Activated CD8-positive, alpha-beta memory T cell treated with anti-CD3 and anti-CD28 coated beads, Interleukin-2, amount 10 ng/mL, durations not matched to agents 7 days and 5 days (primary cell): Measurements from ENCODE around the gene CRISPLD2. TPM values are rescaled to one million over a fixed set of nuclear protein-coding genes. Genes with fewer than 3 reads are reported as not detected.

Experiments used
- ATAC-seq: fragments of 150-1000 bp; cut with Tn5 transposase; one replicate; pipeline ENCODE4 v1.10.0; 2021; ENCODE audit warnings: moderate library complexity
- CTCF ChIA-PET: fragments of 350-600 bp; sonication (Branson Sonifier 250); formaldehyde crosslinking; loops from one replicate; lab custom pipeline; 2021; ENCODE audit warnings: antibody characterized with exemption; lab: Charles Lee
- DNase-seq: peaks from one replicate; pipeline ENCODE4 v3.0.0-alpha.2; 2020
- H3K27ac Mint-ChIP-seq: one replicate; pipeline ENCODE4 v1.8.0; 2021; ENCODE audit warnings: mild to moderate bottlenecking, mixed read lengths
- H3K27me3 Mint-ChIP-seq: one replicate; pipeline ENCODE4 v1.8.0; 2021; ENCODE audit warnings: mixed read lengths
- H3K36me3 Mint-ChIP-seq: one replicate; pipeline ENCODE4 v1.8.0; 2021; ENCODE audit warnings: mild to moderate bottlenecking, mixed read lengths
- H3K4me1 Mint-ChIP-seq: one replicate; pipeline ENCODE4 v1.8.0; 2021; ENCODE audit warnings: mixed read lengths
- H3K4me3 Mint-ChIP-seq: one replicate; pipeline ENCODE4 v1.8.0; 2021; ENCODE audit warnings: mild to moderate bottlenecking, moderate library complexity, mixed read lengths
- H3K9me3 Mint-ChIP-seq: one replicate; pipeline ENCODE4 v1.8.0; 2022; ENCODE audit warnings: low read depth, mixed read lengths
- total RNA-seq, 2 experiments: library from RNA; stranded (reverse); gene quantifications; one replicate each; pipeline ENCODE4 v1.2.3, GENCODE V29; 2021

The CRISPLD2 gene
- total RNA-seq, 2 experiments from 2014 or later, result not detected

GRCh38 chr16:84820771-84821170, 986 bp downstream of the CRISPLD2 start:
- H3K9me3 Mint-ChIP-seq, result no peaks in the 10 kb centered on the region
- no peaks in the 10 kb centered on the region for H3K36me3 Mint-ChIP-seq
- H3K4me1 Mint-ChIP-seq, result peaks cover 7% of the 10 kb centered on the region
- no peak overlapping the region for H3K27ac Mint-ChIP-seq
- peaks cover 58% of the 10 kb centered on the region for H3K27me3 Mint-ChIP-seq
- DNase-seq, result no peak
- CTCF ChIA-PET, result interaction anchor here (0.6 kb wide), 1 partner anchor 56 kb away, joined by 3 read pairs; no protein-coding TSS in a partner anchor
- ATAC-seq, result no peak
- H3K4me3 Mint-ChIP-seq, result no peak overlapping the region

GRCh38 chr16:84821179-84821578, 1.4 kb downstream of the CRISPLD2 start:
- Mint-ChIP-seq H3K27me3 (peaks cover 58% of the 10 kb centered on the region), H3K4me1 (peaks cover 7% of the 10 kb centered on the region), H3K4me3 (no peak overlapping the region), H3K27ac (no peak overlapping the region), H3K36me3 (no peaks in the 10 kb centered on the region), H3K9me3 (no peaks in the 10 kb centered on the region)
- ATAC-seq (no peak), DNase-seq (no peak)
- CTCF ChIA-PET, result no interaction called here

GRCh38 chr16:84821728-84822689, 2.2 kb downstream of the CRISPLD2 start:
- Mint-ChIP-seq H3K36me3 (no peaks in the 10 kb centered on the region), H3K27me3 (peaks cover 54% of the 10 kb centered on the region), H3K27ac (no peak overlapping the region), H3K4me3 (no peak overlapping the region), H3K9me3 (no peaks in the 10 kb centered on the region), H3K4me1 (peaks cover 7% of the 10 kb centered on the region)
- CTCF ChIA-PET, result no interaction called here
- no peak for DNase-seq
- ATAC-seq, result no peak

GRCh38 chr16:84822990-84823389, 3.2 kb downstream of the CRISPLD2 start:
- Mint-ChIP-seq H3K4me1 (peaks cover 7% of the 10 kb centered on the region), H3K27me3 (peaks cover 49% of the 10 kb centered on the region), H3K36me3 (no peaks in the 10 kb centered on the region), H3K27ac (no peak overlapping the region), H3K9me3 (no peaks in the 10 kb centered on the region), H3K4me3 (no peak overlapping the region)
- CTCF ChIA-PET, result no interaction called here
- ATAC-seq, result no peak
- no peak for DNase-seq

- no peak for DNase-seq
- H3K4me3 Mint-ChIP-seq, result no peak overlapping the region
- peaks cover 7% of the 10 kb centered on the region for H3K4me1 Mint-ChIP-seq
- no peak overlapping the region for H3K27ac Mint-ChIP-seq
- no peak for ATAC-seq
- no peaks in the 10 kb centered on the region for H3K36me3 Mint-ChIP-seq
- CTCF ChIA-PET, result no interaction called here
- H3K9me3 Mint-ChIP-seq, result no peaks in the 10 kb centered on the region
- H3K27me3 Mint-ChIP-seq, result peaks cover 48% of the 10 kb centered on the region
Observed at GRCh38 chr16:84823484-84823883, 3.7 kb downstream of the CRISPLD2 start.

GRCh38 chr16:84823926-84824325, 4.1 kb downstream of the CRISPLD2 start:
- ATAC-seq (no peak), DNase-seq (no peak)
- H3K27me3 Mint-ChIP-seq, result peaks cover 45% of the 10 kb centered on the region
- H3K27ac Mint-ChIP-seq, result no peak overlapping the region
- H3K36me3 Mint-ChIP-seq, result no peaks in the 10 kb centered on the region
- H3K4me3 Mint-ChIP-seq, result no peak overlapping the region
- CTCF ChIA-PET, result no interaction called here
- peaks cover 7% of the 10 kb centered on the region for H3K4me1 Mint-ChIP-seq
- no peaks in the 10 kb centered on the region for H3K9me3 Mint-ChIP-seq

- H3K36me3 Mint-ChIP-seq, result no peaks in the 10 kb centered on the region
- H3K4me1 Mint-ChIP-seq, result no peaks in the 10 kb centered on the region
- H3K27ac Mint-ChIP-seq, result no peak overlapping the region
- H3K9me3 Mint-ChIP-seq, result no peaks in the 10 kb centered on the region
- peaks cover 36% of the 10 kb centered on the region for H3K27me3 Mint-ChIP-seq
- DNase-seq, result no peak
- no peak for ATAC-seq
- no peak overlapping the region for H3K4me3 Mint-ChIP-seq
- CTCF ChIA-PET, result interaction anchor here (1.4 kb wide), 1 partner anchor 145 kb away, joined by 4 read pairs; no protein-coding TSS in a partner anchor
Observed at GRCh38 chr16:84825896-84826557, 6.2 kb downstream of the CRISPLD2 start.

GRCh38 chr16:84826558-84826941, 6.8 kb downstream of the CRISPLD2 start:
- ATAC-seq (no peak), DNase-seq (no peak)
- Mint-ChIP-seq H3K9me3 (no peaks in the 10 kb centered on the region), H3K36me3 (no peaks in the 10 kb centered on the region), H3K27ac (no peak overlapping the region), H3K27me3 (peaks cover 32% of the 10 kb centered on the region), H3K4me3 (no peak overlapping the region), H3K4me1 (no peaks in the 10 kb centered on the region)
- CTCF ChIA-PET, result no interaction called here

- no peak overlapping the region for H3K4me3 Mint-ChIP-seq
- H3K27me3 Mint-ChIP-seq, result peaks cover 28% of the 10 kb centered on the region
- H3K9me3 Mint-ChIP-seq, result no peaks in the 10 kb centered on the region
- no peaks in the 10 kb centered on the region for H3K4me1 Mint-ChIP-seq
- ATAC-seq (no peak), DNase-seq (no peak)
- no peak overlapping the region for H3K27ac Mint-ChIP-seq
- CTCF ChIA-PET, result no interaction called here
- H3K36me3 Mint-ChIP-seq, result no peaks in the 10 kb centered on the region
Observed at GRCh38 chr16:84827131-84827574, 7.4 kb downstream of the CRISPLD2 start.

- Mint-ChIP-seq H3K4me3 (no peak overlapping the region), H3K27ac (no peak overlapping the region), H3K36me3 (no peaks in the 10 kb centered on the region), H3K27me3 (peaks cover 25% of the 10 kb centered on the region), H3K4me1 (no peaks in the 10 kb centered on the region), H3K9me3 (no peaks in the 10 kb centered on the region)
- DNase-seq, result no peak
- no peak for ATAC-seq
- CTCF ChIA-PET, result no interaction called here
Observed at GRCh38 chr16:84827897-84828296, 8.1 kb downstream of the CRISPLD2 start.

GRCh38 chr16:84828322-84828721, 8.5 kb downstream of the CRISPLD2 start:
- Mint-ChIP-seq H3K9me3 (no peaks in the 10 kb centered on the region), H3K27ac (no peak overlapping the region), H3K27me3 (peaks cover 21% of the 10 kb centered on the region), H3K4me3 (no peak overlapping the region), H3K36me3 (no peaks in the 10 kb centered on the region), H3K4me1 (no peaks in the 10 kb centered on the region)
- ATAC-seq (no peak), DNase-seq (no peak)
- CTCF ChIA-PET, result no interaction called here

- no peaks in the 10 kb centered on the region for H3K4me1 Mint-ChIP-seq
- no peak for DNase-seq
Observed at GRCh38 chr16:84829168-84829965, 9.6 kb downstream of the CRISPLD2 start.

GRCh38 chr16:84830765-84831384, 11.1 kb downstream of the CRISPLD2 start:
- no peaks in the 10 kb centered on the region for H3K9me3 Mint-ChIP-seq
- no peaks in the 10 kb centered on the region for H3K36me3 Mint-ChIP-seq
- peaks cover 18% of the 10 kb centered on the region for H3K27me3 Mint-ChIP-seq
- no peak overlapping the region for H3K4me3 Mint-ChIP-seq
- no peak overlapping the region for H3K27ac Mint-ChIP-seq
- CTCF ChIA-PET, result interaction anchor here (1.0 kb wide), 1 partner anchor 23 kb away, joined by 3 read pairs; no protein-coding TSS in a partner anchor
- ATAC-seq, result no peak
- H3K4me1 Mint-ChIP-seq, result no peaks in the 10 kb centered on the region
- no peak for DNase-seq

More at GRCh38 chr16:84829168-84829965, 9.6 kb downstream of the CRISPLD2 start:
- Mint-ChIP-seq H3K9me3 (no peaks in the 10 kb centered on the region), H3K27ac (no peak overlapping the region), H3K36me3 (no peaks in the 10 kb centered on the region), H3K27me3 (peaks cover 19% of the 10 kb centered on the region), H3K4me3 (no peak overlapping the region)
- ATAC-seq, result no peak
- CTCF ChIA-PET, result no interaction called here
